Spinal cord (tissue), 10 donors: ENCODE results near the gene KCNQ1. TPM values are rescaled to one million over a fixed set of nuclear protein-coding genes. Genes with fewer than 3 reads are reported as not detected.

Experiments
- DNase-seq, 6 donors: peaks; one replicate each; pipeline versions ENCODE4 v3.0.0 to v3.0.0-alpha.2; 2013 to 2015; ENCODE audit warnings: low spot score in 6 of 6, low read depth in 4 of 6
- H3K27ac ChIP-seq: one replicate; pipeline ENCODE4 v1.5.1; 2013; ENCODE audit warnings: low read depth, low read length, control low read depth
- H3K27me3 ChIP-seq: one replicate; pipeline ENCODE4 v1.6.1; 2013; ENCODE audit warnings: low read length; ENCODE audit not compliant: control insufficient read depth, insufficient read depth
- H3K36me3 ChIP-seq: one replicate; pipeline ENCODE4 v1.6.1; 2013; ENCODE audit warnings: low read length; ENCODE audit not compliant: control insufficient read depth, insufficient read depth
- H3K4me1 ChIP-seq: one replicate; pipeline ENCODE4 v1.6.1; 2013; ENCODE audit warnings: low read length; ENCODE audit not compliant: control insufficient read depth, insufficient read depth
- H3K4me3 ChIP-seq: one replicate; pipeline ENCODE4 v1.5.1; 2013; ENCODE audit warnings: low read depth, low read length, control low read depth
- H3K9me3 ChIP-seq: one replicate; pipeline ENCODE4 v1.6.1; 2013; ENCODE audit warnings: low read length; ENCODE audit not compliant: control insufficient read depth, insufficient read depth
- WGBS: methylation state at CpG from one replicate; pipeline ENCODE4 v1.1.5; 2013; ENCODE audit warnings: missing lambda C conversion rate; ENCODE audit not compliant: insufficient coverage; 5-methylcytosine and 5-hydroxymethylcytosine counted together
- polyA plus RNA-seq, 2 donors: library from polyadenylated mRNA; unstranded; fragments of 120-200 nt; gene quantifications; one replicate each; pipeline ENCODE4 v1.2.1, GENCODE V29; 2013; ENCODE audit not compliant: insufficient read length in 2 of 2
- total RNA-seq, 2 donors: library from RNA; depleted of rRNA in 1 of 2; stranded (reverse); fragments of 120-200 nt in 1 of 2; fragments of >200 nt in 1 of 2; gene quantifications; one replicate each; pipeline versions ENCODE4 v1.2.3 to v1.2.4, GENCODE V29; 2013 to 2014
- donor health status: healthy.

KCNQ1 gene
- total and polyA plus RNA-seq, 4 donors, result 0.83 to 3.1 (median 2.1) TPM

DNA sequence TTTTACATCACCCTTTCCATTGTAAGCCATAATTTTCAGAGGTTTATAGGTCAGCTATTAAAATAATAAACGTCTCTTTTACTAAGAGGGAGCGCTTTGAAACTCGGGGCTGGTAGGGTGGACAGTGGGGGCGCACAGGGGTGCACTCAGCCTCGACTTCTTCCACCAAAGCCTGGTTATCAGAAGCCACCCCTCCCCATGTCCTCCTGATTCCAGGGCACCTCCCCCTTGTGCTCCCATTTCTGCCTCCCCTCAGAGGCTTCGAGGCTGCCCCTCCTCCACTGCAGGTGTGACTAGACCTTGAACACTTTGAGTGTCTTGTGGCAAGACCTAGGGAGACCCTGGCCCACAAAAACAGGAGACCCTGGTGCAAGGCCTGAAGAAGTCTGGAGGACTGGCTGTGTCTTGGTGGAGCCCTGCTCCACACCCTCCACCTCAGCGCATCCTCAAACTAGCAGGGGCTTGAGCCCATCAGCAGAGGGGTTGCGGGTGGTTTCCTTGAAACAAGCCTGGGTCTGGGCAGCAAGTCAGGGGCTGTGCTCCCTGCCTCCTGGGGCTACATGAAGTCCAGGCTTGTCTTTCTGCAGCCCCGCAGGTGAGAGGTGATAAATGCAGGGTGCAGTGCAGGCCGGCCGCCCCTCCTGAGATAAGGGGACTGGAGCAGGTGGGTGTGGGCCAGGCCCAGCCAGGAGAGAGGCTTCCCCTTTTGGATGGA is 437.7 kb downstream of the KCNQ1 start:
- peaks cover 41% of the 10 kb centered on the region for H3K4me1 ChIP-seq
- H3K27ac ChIP-seq, result no peak overlapping the region
- H3K27me3 ChIP-seq, result no peaks in the 10 kb centered on the region
- H3K9me3 ChIP-seq, result no peaks in the 10 kb centered on the region
- peak overlapping the region; percentile 45 for H3K4me3 ChIP-seq
- peaks cover 21% of the 10 kb centered on the region for H3K36me3 ChIP-seq
- 90% methylated on average over 11 of the region's 11 CpGs for WGBS
- no peak for DNase-seq

DNA sequence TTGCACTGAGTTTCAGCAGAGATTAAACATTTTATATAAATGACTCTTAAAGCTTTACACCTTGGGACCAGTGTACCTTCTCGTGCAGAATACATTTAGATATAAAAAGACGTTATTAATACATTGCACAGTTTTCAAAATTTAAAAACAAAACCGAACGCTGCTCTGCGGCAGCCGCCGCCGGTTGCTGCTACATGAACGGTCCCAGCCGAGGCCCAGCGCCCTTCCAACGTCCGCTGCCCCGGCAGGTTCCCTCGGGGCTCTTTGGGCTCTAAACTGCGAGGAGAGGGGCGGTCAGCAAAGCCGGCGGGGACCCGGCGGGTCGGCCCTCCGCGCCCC is 438.8 kb downstream of the KCNQ1 start:
- Histone ChIP-seq H3K36me3 (peaks cover 21% of the 10 kb centered on the region), H3K27me3 (no peaks in the 10 kb centered on the region), H3K4me1 (peaks cover 51% of the 10 kb centered on the region), H3K4me3 (peak overlapping the region; percentile 45), H3K27ac (no peak overlapping the region), H3K9me3 (no peaks in the 10 kb centered on the region)
- WGBS, result 3% methylated on average over 22 of the region's 24 CpGs
- DNase-seq, result no peak

DNA sequence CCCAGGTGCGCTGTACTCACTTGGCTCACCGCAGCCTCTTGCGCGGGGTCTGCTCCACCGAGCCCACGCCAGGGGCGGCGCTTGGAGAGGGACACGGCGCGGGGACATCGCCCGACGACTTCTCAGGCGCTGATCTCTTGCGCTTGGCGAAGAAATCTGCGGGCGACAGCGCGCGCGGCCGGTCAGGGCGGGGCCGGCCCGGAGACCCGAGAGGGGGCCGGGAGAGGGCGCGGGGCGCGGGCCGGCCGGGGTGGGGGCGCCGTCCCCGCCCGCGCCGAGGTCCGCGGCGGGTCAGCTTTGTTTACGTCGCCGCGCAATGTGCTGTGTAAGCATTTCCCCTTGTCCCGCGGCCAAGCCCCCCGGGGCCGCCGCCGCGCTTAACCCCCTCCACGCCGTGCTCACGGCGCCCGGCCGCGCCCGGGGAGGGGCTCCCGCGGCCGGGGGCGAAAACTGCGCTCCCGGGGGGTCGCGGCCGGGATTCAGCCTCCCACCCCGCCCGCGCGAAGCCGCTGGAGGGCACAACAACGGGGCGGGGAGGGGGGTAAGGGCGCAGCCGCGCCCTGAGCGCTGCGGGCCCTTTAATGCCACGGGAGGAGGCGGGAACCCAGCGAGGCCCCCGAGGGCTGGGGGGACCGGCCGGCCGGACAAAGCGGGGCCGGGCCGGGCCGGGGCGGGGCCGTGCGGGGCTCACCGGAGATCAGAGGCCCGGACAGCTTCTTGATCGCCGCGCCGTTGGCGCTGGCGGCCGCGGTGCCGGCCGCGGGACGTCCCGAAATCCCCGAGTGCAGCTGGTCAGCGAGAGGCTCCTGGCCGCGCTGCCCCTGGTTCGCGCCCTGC is 439.4 kb downstream of the KCNQ1 start:
- Histone ChIP-seq H3K27me3 (no peaks in the 10 kb centered on the region), H3K36me3 (peaks cover 21% of the 10 kb centered on the region), H3K9me3 (no peaks in the 10 kb centered on the region), H3K4me1 (peaks cover 51% of the 10 kb centered on the region), H3K27ac (no peak overlapping the region), H3K4me3 (peak overlapping the region; percentile 45)
- WGBS, result under 1% methylated on average over 119 of the region's 119 CpGs
- peak in 2 of 6 donors; percentile 65 to 66 for DNase-seq

DNA sequence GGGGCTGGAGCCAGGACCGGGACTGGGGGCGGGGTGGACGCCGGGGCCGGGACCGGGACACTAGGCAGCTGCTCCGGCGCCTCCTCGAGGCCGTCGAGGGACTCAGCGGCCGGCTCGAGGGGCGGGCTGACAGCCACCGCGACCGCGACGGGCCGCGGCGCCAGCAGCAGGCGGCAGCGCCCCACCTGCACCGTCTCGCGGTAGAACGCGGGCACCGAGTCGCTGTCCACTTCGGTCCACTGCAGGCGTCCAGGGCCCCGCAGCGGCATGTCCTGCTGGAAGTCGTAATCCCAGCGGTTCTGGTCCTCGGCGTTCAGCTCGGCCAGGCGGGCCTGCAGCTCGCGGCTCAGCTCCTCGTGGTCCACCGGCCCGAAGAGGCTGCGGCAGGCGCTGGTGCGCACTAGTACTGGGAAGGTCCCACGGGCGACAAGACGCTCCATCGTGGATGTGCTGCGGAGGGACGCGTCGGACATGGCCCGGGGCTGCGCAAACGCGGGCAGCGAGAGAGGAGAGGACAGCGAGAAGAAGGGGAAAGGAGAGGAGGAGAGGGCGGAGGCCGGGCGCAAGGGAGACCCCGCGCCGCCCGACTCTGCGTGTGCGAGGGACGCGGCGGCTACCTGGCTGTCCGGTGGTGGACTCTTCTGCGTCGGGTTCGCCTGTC is 440.3 kb downstream of the KCNQ1 start:
- H3K4me1 ChIP-seq, result peaks cover 53% of the 10 kb centered on the region

DNA sequence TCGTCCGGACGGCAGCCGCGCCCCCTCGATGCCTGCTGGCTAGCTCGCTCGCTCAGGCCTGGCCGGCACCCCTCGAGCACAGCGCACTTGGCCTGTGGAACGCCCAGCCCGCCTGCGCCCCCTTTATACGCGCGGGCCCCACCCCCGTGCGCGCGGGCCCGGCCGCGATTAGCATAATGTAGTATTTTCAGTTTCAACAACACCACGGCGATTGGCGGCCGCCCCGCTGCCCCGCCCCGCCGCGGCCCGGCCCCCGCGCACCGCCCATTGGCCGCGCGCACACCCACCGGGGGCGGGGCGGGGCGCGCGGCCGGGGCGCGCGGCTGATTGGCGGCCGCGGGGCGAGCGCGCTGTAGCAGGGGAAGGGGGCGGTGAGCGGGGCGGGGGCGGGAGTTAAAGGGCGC is 440.9 kb downstream of the KCNQ1 start, which contains the start of gene CDKN1C:
Gene CDKN1C (minus strand): TSS at position 98 of the 404 bp plus-strand sequence. CDS start 319 bp downstream, outside the sequence.
- Histone ChIP-seq H3K27ac (peak within 1 kb of the TSS; percentile 61), H3K27me3 (no peaks in the 10 kb centered on the region)

More for the DNA sequence above, 440.3 kb downstream of the KCNQ1 start:
- WGBS, result under 1% methylated on average over 80 of the region's 80 CpGs
- Histone ChIP-seq H3K27ac (peak overlapping the region; percentile 50), H3K27me3 (no peaks in the 10 kb centered on the region), H3K9me3 (no peaks in the 10 kb centered on the region), H3K36me3 (peaks cover 21% of the 10 kb centered on the region), H3K4me3 (peak overlapping the region; percentile 73)
- DNase-seq, result peak in 2 of 6 donors; percentile 70 to 72

DNA sequence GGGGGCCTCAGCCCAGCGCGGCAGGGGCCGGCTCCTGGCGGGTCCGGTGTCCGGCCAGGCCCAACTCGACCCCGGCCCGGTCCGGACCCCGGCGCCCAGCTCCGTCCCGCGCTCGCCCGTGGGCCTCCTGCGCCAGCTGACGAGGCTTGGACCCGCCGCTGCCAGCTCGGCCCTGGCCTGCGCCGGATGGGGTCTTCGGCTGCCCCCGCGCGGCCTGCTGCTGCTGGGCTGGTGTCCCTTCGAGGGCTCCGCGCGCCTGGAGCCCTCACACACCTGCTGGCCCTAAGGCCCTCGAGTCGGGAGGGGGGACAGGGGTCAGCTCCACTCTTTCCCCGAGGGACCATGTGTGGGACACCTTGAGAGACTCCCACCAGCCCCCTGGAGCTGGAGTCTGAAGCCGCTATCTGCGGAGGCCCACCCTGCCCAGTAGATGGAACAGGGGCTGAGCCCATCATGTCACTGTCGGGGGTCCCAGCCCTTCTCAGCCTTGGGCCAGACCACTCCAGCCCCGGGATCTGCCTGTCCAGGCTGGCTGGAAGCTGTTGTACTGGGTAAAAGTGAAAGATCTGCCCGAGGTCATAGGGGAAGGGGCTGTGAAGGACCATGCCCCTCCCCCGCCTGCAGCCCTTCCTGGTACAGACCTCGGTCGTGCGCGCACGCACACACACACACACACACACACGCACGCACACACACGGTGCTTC is 441.5 kb downstream of the KCNQ1 start:
- Histone ChIP-seq H3K4me1 (peaks cover 65% of the 10 kb centered on the region), H3K27me3 (no peaks in the 10 kb centered on the region), H3K4me3 (no peak overlapping the region), H3K27ac (peak overlapping the region; percentile 61), H3K9me3 (no peaks in the 10 kb centered on the region), H3K36me3 (peaks cover 15% of the 10 kb centered on the region)
- 3% methylated on average over 39 of the region's 49 CpGs for WGBS
- DNase-seq, result peak in 2 of 6 donors; percentile 80 to 82

More for the DNA sequence above, 440.9 kb downstream of the KCNQ1 start, which contains the start of gene CDKN1C:
- 0% methylated on average over 34 of the region's 61 CpGs for WGBS
- H3K4me1 ChIP-seq, result peaks cover 58% of the 10 kb centered on the region
- H3K4me3 ChIP-seq, result peak within 1 kb of the TSS; percentile 73
- peaks cover 16% of the 10 kb centered on the region for H3K36me3 ChIP-seq
- no peaks in the 10 kb centered on the region for H3K9me3 ChIP-seq
- DNase-seq, result peak in 5 of 6 donors; percentile 78 to 96 (median 83)

DNA sequence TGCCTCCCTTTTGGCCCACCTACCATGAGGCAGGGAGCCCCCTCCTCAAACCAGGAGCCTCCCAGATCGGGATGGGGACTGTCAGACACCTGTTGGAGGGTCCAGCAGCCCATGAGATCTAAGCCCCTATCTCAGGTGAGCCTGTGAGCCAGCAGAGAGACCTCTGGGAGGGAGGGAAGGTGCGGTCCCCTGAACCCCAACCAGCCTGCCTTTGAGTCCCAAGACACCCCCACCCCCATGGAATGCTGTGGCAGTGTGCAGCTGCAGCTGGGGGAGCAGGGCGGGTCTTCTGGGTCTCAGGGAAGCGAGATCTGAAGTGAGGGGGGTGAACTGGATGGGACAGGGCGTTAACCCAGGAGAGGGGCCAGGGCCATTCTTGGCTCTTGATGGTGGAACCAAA is 442.1 kb downstream of the KCNQ1 start:
- DNase-seq, result no peak
- Histone ChIP-seq H3K27me3 (no peaks in the 10 kb centered on the region), H3K4me1 (peaks cover 65% of the 10 kb centered on the region), H3K4me3 (no peak overlapping the region), H3K9me3 (no peaks in the 10 kb centered on the region), H3K27ac (no peak overlapping the region), H3K36me3 (peaks cover 9% of the 10 kb centered on the region)
- no CpG with 5 or more reads among the region's 5 CpGs for WGBS

DNA sequence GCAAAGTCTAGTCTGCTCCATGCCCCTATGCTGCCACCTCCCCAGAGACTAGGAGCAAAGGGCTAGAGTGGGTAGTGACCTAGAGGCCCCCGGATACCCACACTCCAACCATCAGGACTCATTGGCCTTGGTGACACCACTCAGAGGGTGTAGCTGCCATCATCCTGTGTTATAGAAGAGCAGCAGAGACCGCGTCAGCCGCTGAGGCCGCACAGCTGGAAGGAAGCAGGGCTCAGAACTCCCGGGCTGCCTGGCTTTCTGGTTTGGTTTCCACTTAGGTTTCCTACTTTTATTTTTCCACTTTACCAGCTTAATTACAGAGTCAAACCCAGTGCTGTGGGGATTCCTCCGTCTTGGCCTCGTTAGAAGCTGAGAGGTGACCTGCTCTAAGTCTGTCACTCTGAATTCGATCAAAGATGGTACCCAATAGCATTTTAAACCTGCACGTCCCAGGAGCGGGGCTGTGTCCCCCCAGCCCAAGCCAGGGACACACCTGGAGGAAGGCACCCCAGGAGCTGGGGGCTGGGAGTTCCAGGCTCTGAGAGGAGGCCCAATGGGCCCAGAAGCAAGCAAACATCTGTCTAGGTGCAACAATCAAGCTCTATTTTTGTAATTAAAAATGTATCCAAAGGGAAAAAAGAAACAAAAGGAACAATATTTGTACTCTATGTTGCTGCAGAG is 442.8 kb downstream of the KCNQ1 start:
- peaks cover 65% of the 10 kb centered on the region for H3K4me1 ChIP-seq
- no peak for DNase-seq
- H3K36me3 ChIP-seq, result peaks cover 4% of the 10 kb centered on the region
- H3K27me3 ChIP-seq, result no peaks in the 10 kb centered on the region
- H3K4me3 ChIP-seq, result no peak overlapping the region
- no peak overlapping the region for H3K27ac ChIP-seq
- no peaks in the 10 kb centered on the region for H3K9me3 ChIP-seq
- WGBS, result 76% methylated on average over 11 of the region's 11 CpGs
